ENCODE data around the gene STXBP3. TPM values are rescaled to one million over a fixed set of nuclear protein-coding genes. Genes with fewer than 3 reads are reported as not detected.

Gene STXBP3
- total RNA-seq, 1 donor from 2014 or later, result 19.5 TPM

- peaks cover 2% of the 10 kb centered on the region for H3K9me3 Mint-ChIP-seq (ENCODE audit: unreplicated experiment)
- peaks cover 4% of the 10 kb centered on the region for H3K27me3 Mint-ChIP-seq (ENCODE audit: unreplicated experiment)
- no peak for DNase-seq
- H3K27ac Mint-ChIP-seq (ENCODE audit: unreplicated experiment), result no peak overlapping the region
- H3K36me3 Mint-ChIP-seq (ENCODE audit: unreplicated experiment), result no peaks in the 10 kb centered on the region
- TF ChIP-seq CTCF (IDR thresholded peaks at IDR 0.05; ENCODE audit: partially characterized antibody, unreplicated experiment), result no peak
- peaks cover 16% of the 10 kb centered on the region for H3K4me1 Mint-ChIP-seq (ENCODE audit: low read depth, unreplicated experiment)
- no peak overlapping the region for H3K4me3 Mint-ChIP-seq (ENCODE audit: unreplicated experiment)
These were observed 79.7 kb downstream of the STXBP3 start for GRCh38 chr1:108826081-108826635.

- peak overlapping the region; percentile 39 for H3K27ac Mint-ChIP-seq (ENCODE audit: unreplicated experiment)
- TF ChIP-seq CTCF (IDR thresholded peaks at IDR 0.05; ENCODE audit: partially characterized antibody, unreplicated experiment), result peak; percentile 82
These were observed 81.8 kb downstream of the STXBP3 start for GRCh38 chr1:108828074-108828961.

DNA sequence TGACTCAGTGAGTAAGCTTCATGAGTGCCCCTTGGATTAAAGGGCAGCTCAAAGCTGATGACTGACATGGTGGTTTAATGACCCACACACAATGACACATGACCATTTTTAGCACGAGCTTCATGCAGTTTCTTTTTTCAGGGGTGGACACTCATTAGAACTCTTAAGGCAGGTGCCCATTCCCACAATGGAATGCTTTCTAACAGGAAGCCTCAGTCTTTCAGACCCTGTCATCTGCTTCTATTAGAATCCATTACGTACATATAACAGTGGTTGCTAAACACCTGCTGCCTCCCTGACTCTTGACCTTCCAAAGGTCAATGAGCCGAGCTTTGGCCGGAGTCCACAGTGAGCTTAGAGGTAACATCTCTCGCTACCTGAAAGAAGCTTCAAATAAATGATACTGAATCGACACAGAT is 83.0 kb downstream of the STXBP3 start:
- no peak for DNase-seq
- Mint-ChIP-seq H3K36me3 (ENCODE audit: unreplicated experiment) (no peaks in the 10 kb centered on the region), H3K9me3 (ENCODE audit: unreplicated experiment) (no peaks in the 10 kb centered on the region), H3K4me1 (ENCODE audit: low read depth, unreplicated experiment) (peaks cover 17% of the 10 kb centered on the region), H3K27ac (ENCODE audit: unreplicated experiment) (no peak overlapping the region), H3K4me3 (ENCODE audit: unreplicated experiment) (no peak overlapping the region), H3K27me3 (ENCODE audit: unreplicated experiment) (peaks cover 2% of the 10 kb centered on the region)
- TF ChIP-seq CTCF (IDR thresholded peaks at IDR 0.05; ENCODE audit: partially characterized antibody, unreplicated experiment), result no peak

More at GRCh38 chr1:108828074-108828961, 81.8 kb downstream of the STXBP3 start:
- Mint-ChIP-seq H3K27me3 (ENCODE audit: unreplicated experiment) (peaks cover 2% of the 10 kb centered on the region), H3K9me3 (ENCODE audit: unreplicated experiment) (no peaks in the 10 kb centered on the region), H3K4me3 (ENCODE audit: unreplicated experiment) (no peak overlapping the region), H3K4me1 (ENCODE audit: low read depth, unreplicated experiment) (peaks cover 17% of the 10 kb centered on the region), H3K36me3 (ENCODE audit: unreplicated experiment) (no peaks in the 10 kb centered on the region)
- peak; percentile 82 for DNase-seq

DNA sequence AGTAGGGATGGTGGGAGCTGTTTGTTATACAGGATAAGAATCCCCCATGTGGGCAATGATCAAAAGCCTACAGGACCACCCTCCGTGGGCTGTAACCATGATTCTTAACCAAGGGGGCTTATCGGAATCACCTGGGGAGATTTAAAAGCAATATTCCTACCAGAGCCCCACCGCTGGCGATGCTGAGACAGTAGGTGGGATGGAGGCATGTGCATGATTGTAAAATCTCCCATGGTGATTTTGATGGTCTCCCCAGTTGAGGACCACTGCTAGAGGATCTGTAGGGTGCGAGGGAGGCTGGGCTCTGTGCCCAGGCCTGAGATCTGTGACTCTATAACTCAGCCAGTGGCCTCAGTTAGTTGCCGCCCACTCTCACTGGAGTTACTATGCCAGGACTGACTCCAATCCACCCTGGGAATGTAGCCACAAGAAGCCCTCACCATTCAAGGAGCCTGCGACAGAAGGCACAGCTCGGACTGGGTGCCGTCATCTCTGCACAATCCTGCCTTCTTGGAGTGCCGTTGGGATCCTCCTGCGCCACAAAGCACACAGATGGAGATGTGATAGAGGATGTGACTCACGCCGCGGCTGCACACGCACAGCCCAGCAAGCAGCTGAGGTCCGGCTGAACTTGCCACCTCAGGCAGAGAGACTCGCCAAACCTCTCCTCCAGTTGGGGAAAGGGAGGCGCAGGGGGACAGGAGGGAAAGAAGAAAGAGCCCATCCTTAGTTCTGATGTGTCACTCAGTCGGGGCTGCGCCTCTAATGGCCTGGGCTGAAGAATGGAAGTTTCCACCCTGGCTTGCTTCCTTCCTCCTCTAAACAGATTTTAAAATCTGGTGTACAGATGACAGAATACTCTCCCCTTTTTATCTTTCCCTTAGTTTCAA is 83.9 kb downstream of the STXBP3 start:
- Mint-ChIP-seq H3K27ac (ENCODE audit: unreplicated experiment) (peak overlapping the region; percentile 72), H3K4me3 (ENCODE audit: unreplicated experiment) (no peak overlapping the region), H3K36me3 (ENCODE audit: unreplicated experiment) (no peaks in the 10 kb centered on the region), H3K27me3 (ENCODE audit: unreplicated experiment) (peaks cover 2% of the 10 kb centered on the region), H3K9me3 (ENCODE audit: unreplicated experiment) (no peaks in the 10 kb centered on the region), H3K4me1 (ENCODE audit: low read depth, unreplicated experiment) (peaks cover 17% of the 10 kb centered on the region)
- DNase-seq, result peak; percentile 18
- no peak for TF ChIP-seq CTCF (IDR thresholded peaks at IDR 0.05; ENCODE audit: partially characterized antibody, unreplicated experiment)

Measured in glutamatergic neuron (in vitro differentiated cells).